IPS-18c (cell line): ENCODE results near the gene RASAL2.
"Not testable (repeated sequence)": the region's sequence is repeated elsewhere in the genome, so short reads cannot be mapped to it uniquely, and the experiment has no call there.

Experiments
- H3K4me3 ChIP-seq: 2 replicates; pipeline ENCODE4 v1.7.0; 2013; ENCODE audit warnings: low read depth, mild to moderate bottlenecking, low read length, moderate library complexity; ENCODE audit not compliant: insufficient read depth
- H3K9me3 ChIP-seq: one replicate; pipeline ENCODE4 v1.6.1; 2013; ENCODE audit warnings: mild to moderate bottlenecking, low read length, moderate library complexity; ENCODE audit not compliant: control insufficient read depth, insufficient read depth

The RASAL2 gene

DNA sequence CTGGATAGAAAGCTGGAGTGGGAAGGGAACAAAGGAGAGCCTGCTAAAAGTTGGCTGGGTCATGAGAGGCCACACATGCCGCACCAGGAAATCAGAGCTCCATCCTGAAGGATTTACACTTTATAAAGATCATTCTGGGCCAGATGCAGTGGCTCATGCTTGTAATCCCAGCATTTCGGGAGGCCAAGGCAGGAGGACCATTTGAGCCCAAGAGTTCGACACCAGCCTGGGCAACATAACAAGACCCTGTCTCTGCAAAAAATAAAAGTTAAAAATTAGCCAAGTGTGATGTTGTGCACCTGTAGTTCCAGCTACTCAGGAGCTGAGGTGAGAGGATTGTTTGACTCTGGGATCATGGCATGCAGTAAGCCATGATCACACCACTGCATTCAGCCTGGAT lies 28.7 kb upstream of the RASAL2 start:
- Histone ChIP-seq H3K4me3 (no peak overlapping the region), H3K9me3 (no peaks in the 10 kb centered on the region)

DNA sequence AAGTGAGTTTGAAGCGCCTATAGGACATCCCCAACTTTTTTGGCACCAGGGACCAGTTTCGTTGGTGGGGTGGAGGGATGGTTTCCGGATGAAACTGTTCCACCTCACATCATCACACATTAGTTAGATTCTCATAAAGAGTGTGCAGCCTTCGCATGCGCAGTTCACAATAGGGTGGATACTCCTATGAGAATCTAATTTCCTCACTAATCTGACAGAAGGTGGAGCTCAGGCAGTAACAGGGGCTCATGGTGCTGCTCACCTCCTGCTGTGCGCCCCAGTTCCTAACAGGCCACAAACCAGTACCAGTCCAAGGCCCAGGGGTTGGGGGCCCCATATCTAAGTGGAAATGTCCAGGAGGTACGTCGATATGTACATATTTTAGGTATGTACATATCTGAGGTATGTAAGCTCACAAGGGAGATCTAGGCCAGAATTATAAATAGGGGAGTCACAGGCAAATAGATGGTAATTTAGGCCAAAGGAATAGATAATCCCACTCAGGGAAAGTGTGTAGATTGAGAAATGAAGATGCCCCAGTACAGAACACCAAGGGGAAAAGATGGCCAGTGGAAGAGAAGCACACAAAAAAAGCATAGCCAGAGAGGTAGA lies 27.5 kb upstream of the RASAL2 start:
- H3K9me3 ChIP-seq, result no peaks in the 10 kb centered on the region
- no peak overlapping the region for H3K4me3 ChIP-seq

DNA sequence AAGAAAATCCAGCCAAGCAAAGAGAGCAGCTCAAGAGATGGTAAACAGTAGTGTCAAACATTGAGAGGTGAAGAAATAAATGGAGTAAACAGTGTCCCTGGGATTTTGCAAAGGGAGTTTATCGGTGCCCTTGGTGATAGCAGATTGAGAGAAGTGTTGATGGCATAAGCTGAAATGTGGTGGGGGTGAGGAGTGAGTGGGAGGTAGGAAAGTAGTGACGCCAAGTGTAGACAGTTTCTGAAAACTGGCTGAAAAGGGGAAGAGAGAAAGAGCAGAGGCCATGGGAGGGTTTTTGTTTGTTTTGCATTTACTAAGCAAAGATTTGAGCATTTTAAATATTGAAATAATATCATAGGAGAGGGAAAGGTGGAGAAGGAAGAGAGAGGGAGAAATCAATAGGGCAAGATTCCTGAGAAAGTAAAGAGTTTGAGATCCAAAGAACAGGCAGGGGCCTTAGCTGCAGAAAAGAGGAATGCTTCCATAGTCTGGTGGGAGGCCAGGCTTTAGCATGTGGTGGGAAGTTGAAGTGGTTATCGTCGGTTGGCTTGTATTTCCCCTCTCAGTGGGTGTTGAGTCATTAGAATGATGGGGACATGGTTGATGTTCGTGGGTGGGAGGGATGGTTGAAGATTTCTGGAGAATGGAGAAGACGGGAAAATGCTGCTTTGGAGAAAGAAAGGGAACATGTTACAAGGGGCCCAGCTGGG lies 26.8 kb upstream of the RASAL2 start:
- no peak overlapping the region for H3K4me3 ChIP-seq

DNA sequence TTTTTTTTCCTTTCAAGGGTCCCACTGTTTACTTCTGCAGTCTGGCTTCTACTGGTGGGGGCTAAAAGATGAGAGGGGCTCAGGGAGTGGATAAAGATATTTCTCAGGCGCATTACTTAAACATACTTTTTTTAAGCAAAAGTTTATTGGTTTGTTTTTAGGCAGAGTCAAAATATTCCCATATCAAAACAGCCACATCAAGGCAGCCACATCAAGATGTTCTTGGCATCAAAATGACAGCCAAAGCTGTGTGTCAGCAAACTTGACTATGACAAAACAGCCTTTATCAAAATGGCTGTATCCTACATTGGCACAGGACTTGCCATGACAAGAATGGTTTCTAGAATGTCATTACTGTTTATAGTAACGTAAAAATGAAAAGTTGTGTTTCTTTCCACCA lies 22.1 kb upstream of the RASAL2 start:
- no peak overlapping the region for H3K4me3 ChIP-seq

More for the DNA sequence above, 26.8 kb upstream of the RASAL2 start:
- H3K9me3 ChIP-seq, result no peaks in the 10 kb centered on the region

DNA sequence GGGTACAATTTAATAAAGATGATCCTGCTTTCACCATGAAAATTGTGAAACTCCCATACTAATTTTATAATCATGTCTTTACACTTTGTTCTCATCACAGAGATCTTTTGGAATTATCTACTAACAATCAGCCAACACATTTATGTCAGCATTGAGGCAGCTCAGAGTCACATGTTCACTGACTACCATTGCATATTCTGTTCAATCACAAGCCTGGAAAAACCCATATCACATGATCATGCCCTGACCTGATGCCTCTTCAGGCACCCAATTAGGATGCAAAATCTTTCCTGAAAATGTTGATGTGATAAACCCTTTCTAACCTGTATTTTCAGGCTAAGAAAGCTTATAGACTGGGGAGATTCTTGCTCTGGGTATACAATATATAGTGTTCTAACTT lies 21.6 kb upstream of the RASAL2 start:
- Histone ChIP-seq H3K9me3 (no peaks in the 10 kb centered on the region), H3K4me3 (no peak overlapping the region)

More for the DNA sequence above, 22.1 kb upstream of the RASAL2 start:
- no peaks in the 10 kb centered on the region for H3K9me3 ChIP-seq

DNA sequence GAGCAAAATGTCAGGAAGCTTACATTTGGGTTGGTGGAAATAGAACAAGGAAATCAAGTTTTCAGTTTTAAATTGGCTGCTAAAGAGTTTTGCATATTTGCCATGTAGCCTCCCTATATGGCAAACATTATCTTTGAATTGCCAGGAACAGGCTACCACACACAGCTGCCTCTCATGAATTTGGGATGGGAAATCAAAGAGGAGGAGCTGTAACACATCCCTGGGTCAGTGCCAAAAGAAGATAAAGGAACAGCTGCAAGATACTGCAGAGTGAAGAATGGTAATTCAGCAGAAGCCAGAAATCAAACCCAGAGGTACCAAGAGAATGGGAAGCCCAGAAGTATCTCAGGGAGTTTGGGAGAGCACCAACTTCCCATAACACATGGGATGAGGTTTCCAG lies 18.6 kb upstream of the RASAL2 start:
- no peaks in the 10 kb centered on the region for H3K9me3 ChIP-seq
- no peak overlapping the region for H3K4me3 ChIP-seq

DNA sequence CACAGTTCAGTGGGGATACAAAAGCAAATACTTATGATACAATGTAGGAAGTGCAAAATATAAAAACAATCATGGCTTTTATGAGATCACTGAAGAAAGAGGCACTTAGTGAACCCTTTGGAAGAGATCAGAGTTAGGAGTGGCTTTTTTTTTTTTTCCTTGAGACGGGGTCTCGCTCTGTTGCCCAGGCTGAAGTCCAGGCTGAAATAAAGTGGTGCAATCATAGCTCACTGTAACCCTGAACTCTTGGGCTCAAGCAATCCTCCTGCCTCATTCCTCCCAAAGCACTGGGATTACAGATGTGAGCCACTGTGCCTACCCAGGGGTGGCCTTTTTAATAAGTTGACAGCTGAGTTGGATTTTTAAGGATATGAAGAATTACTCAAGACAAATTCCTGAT lies 17.3 kb upstream of the RASAL2 start:
- Histone ChIP-seq H3K9me3 (no peaks in the 10 kb centered on the region), H3K4me3 (no peak overlapping the region)

DNA sequence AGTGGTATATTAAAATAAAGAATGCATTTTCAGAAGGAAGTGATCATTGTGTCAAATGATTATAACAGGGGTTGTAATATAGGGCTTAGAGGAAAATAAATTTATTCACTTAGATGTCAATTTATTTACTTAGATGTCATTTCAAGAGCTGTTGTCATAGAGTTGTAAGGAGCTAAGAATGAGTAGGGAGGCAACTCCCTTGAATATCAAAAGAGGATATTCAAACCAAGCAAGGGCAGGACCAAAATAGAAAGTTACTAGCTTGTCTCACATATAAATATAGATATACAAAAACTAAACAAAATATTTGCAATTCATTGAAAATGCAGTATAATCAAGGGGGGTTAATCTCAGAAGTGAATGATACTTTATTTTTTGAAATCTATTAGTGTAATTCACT lies 16.0 kb upstream of the RASAL2 start:
- H3K9me3 ChIP-seq, result no peaks in the 10 kb centered on the region
- H3K4me3 ChIP-seq, result no peak overlapping the region

DNA sequence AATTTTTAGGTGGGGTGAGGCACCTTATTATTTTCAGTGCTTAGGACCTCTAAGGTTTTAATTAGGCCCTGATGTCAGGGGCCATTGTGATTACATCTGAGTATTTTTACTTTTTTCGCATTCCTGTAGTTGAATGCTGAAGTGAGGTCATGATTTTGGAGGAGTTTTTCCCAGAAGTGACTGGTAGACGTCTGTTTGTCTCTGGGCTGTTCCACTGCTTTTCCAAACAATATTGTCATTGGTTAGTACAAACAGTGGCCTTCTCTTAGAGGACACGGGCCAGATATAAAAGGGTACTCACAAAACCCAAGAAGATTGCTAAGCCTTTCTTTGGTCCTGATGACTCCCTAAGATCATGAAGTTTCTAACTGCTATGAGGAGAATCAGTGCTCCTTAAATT lies 7.6 kb upstream of the RASAL2 start:
- no peak overlapping the region for H3K4me3 ChIP-seq

DNA sequence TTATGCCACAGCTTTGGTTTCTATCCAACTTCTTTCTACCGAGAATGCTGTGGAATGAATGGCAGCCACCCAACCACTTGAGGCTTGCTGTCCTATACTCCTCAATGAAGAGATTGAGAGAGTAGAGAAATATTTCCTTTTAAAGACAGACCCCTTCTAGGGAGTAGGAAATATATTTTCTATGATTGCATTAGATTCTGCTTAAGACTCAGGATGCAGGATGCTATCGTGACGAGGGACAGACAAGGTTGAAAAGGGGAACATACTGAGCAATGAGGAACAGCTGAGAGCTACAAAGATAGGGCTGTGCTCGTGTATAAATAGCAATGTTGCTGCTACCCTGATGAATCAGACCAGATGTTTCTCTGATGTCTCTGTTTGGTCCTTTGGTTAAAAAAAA lies 7.1 kb upstream of the RASAL2 start:
- H3K4me3 ChIP-seq, result no peak overlapping the region
- no peaks in the 10 kb centered on the region for H3K9me3 ChIP-seq

More for the DNA sequence above, 7.6 kb upstream of the RASAL2 start:
- no peaks in the 10 kb centered on the region for H3K9me3 ChIP-seq

DNA sequence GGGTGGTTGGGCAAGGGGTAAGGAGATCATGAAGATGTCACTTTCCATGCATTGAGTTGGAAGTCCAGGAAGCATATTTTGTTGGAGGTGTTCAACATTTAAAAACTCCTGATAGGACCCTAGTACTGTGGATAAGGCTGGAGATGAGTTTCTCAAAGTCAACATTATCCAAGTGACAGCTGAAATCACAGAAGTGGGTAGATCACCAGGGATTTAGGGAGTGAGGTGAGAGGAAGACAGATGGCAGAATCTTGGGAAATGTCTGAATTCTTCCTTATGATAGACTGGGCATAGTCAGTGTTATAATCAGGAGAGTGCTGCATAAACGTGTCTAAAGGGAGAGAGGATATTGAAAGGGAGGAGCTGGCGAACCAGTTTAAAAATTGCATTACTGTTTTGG lies 5.3 kb upstream of the RASAL2 start:
- H3K9me3 ChIP-seq, result no peaks in the 10 kb centered on the region

DNA sequence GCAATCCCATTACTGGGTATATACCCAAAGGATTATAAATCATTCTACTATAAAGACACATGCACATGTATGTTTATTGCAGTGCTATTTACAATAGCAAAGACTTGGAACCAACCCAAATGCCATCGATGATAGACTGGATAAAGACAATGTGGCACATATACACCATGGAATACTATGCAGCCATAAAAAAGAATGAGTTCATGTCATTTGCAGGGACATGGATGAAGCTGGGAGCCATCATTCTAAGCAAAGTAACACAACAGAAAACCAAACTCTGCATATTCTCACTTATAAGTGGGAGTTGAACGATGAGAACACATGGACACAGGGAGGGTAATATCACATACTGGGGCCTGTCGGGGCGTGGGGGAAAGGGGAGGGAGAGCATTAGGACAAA lies 2.5 kb upstream of the RASAL2 start:
- not testable (repeated sequence) for H3K9me3 ChIP-seq, H3K4me3 ChIP-seq

More for the DNA sequence above, 5.3 kb upstream of the RASAL2 start:
- H3K4me3 ChIP-seq, result no peak overlapping the region

DNA sequence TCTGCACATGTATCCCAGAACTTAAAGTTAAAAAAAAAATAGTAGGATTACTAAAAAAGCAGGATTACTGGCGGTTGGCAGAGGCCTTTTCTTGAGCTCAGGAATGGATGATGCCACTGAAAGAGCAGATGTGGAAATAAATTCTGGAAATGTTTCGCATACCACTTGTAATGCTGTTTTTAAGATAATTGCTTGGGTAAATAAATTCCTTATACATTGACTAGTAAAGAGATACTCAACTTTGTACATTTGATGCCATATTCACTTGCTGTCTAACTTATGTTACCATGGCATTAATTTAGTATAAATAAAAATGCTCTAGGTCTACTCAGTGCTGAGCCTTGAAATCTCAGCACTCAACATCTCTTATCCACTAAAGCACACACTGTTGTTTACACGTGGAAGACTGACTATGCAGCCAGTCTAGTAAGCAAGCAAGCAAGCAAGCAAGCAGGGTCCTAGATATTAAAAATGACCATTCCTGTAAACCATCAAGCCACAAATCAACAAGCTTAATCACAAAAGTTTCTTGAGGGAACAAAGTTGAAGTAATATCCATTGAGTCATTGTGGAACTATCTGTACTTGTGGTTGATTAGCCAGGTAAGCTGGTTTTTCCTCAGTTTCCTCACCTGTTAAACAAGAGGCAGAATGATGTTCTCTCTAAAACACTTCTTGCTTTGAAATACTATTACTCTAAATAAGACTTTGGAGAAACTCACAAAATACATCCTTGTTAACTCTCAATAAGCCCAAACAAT lies 1.7 kb upstream of the RASAL2 start:
- H3K4me3 ChIP-seq, result no peak overlapping the region

DNA sequence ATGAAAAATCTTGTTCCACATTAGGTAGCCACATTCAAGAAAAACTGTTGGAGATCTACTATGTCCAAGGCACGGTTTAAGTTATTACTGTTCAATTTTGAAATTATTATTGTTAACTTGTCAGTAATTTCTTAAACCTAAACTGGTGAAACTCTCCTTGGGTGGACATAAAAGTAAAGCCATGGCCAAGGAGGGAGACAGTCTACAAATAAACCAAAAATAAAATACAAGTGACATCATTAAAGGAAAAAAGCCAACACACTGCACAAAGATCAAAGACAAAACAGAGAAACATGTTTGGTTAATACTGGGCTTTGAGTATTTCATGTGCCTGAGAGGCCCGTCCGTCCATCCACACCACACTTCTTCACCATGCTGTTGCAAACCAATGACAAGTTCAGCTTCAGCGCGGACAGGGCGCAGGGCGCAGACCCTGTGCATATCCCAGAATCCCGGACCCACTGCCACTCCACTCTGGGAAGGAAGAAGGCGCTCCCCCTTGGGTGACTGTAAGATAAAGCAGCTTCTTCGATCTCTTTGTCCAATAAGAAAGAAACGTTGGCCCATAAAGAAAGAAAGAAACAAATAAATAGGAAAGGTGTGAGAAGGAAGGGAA lies 918 bp upstream of the RASAL2 start:
- H3K4me3 ChIP-seq, result peak overlapping the region; percentile 81

More for the DNA sequence above, 1.7 kb upstream of the RASAL2 start:
- no peaks in the 10 kb centered on the region for H3K9me3 ChIP-seq

DNA sequence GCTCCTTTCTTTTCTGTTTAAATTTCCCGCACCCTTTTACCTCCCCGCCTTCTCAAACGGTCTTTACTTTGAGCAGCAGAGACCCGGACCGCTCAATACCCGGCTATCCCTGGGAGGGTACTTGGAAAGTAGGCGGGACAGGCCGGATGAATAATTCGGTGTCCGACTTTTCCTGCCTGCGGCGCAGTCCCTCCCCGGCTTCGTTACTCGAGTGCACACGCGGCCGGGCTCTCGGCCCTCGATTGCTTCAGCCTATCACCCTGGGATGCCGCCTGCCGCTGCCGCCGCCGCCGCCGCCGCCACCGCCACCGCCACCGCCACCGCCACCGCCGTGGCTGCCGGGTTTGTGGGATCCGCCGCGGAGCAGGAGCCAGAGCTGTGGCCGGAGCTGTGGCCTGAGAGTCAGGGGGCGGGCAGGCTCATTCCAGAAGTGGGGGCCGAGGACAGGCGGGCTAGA lies 382 bp upstream of the RASAL2 start:
- Histone ChIP-seq H3K9me3 (no peaks in the 10 kb centered on the region), H3K4me3 (peak overlapping the region; percentile 92)

More for the DNA sequence above, 918 bp upstream of the RASAL2 start:
- no peaks in the 10 kb centered on the region for H3K9me3 ChIP-seq

DNA sequence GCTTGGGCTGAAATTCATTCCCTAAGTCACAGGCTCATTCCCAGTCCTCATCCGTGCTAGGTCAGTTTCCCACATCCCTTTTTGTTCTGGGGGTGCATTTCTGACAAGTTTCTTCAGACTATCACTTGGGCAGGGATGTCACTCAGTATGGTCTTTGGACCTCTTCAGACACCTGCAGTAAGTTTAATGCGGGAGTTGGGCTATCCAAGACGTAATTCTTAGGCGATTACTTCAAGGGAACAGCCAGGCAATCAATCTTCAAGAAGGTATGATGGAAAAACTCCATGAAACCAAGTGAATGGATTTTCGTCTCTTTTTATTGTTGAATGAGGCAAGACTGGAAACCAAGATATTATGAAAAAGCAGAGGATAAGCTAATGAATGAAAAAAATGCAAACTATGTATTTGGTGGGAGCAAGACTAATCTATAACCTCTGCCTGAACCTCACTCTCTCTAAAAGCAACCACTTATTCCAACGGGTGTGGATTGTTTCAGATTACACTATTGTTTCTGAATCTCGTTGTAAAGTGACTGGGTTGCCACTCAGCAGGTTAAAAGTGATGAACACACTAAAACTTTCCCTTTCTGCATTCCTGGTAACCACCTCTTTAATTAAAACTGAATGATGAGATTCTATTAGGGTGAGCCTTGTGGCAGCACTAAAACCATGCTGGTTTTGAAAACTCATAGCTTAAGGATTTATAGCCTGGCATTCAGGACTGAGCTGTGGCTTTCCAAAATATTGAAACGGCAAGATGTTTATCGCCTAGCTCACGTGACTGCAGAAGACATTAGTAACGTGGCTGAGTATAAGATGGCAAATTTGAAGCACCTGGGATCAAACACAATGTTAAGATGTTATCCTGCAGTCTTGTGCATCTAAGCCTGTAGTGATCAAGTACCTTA lies 1.1 kb downstream of the RASAL2 start:
- Histone ChIP-seq H3K9me3 (no peaks in the 10 kb centered on the region), H3K4me3 (peak overlapping the region; percentile 92)

DNA sequence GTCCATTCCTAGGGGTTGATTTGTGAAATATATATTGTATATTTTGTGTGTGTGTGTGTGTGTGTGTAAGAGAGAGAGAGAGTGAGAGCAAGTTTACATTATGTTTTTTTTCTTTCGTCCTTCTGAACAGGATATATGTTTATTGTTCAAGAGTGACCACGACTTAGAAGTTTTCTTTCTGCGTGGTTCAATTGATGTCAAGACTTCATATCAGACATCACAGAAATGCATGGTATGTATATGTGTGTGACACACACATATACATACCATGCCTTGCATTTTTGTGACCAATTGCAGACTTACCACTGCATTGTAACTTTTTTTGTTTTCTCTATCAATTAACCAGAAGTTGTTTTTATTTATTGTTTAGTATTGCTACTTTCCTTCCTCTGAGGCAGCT lies 2.5 kb downstream of the RASAL2 start:
- Histone ChIP-seq H3K4me3 (no peak overlapping the region), H3K9me3 (no peaks in the 10 kb centered on the region)
